HepG2 (cell line): ENCODE data around the gene UPF3A. TPM values are rescaled to one million over a fixed set of nuclear protein-coding genes. Genes with fewer than 3 reads are reported as not detected.

Source experiments
- CCAR2 ChIP-seq: fragments of 200-400 bp; formaldehyde crosslinking; optimal IDR thresholded peaks from 2 replicates; pipeline ENCODE3; 2018; ENCODE audit warnings: low read depth, mild to moderate bottlenecking, low read length, moderate library complexity
- ELF1 ChIP-seq: sonication (generic); formaldehyde crosslinking; IDR thresholded peaks from 2 replicates; pipeline ENCODE4 v1.4.0; 2020; ENCODE audit warnings: missing genetic modification reagents
- HNF1B ChIP-seq: sonication (generic); formaldehyde crosslinking; IDR thresholded peaks from 2 replicates; pipeline ENCODE4 v1.5.1; 2020; ENCODE audit warnings: mild to moderate bottlenecking, moderate library complexity, missing genetic modification reagents
- KMT2A ChIP-seq: sonication (generic); formaldehyde crosslinking; IDR thresholded peaks from 2 replicates; pipeline ENCODE4 v1.4.0; 2020; ENCODE audit warnings: missing genetic modification reagents
- NFE2 ChIP-seq: sonication (generic); formaldehyde crosslinking; IDR thresholded peaks from 2 replicates; pipeline ENCODE4 v1.4.0; 2020; ENCODE audit warnings: missing genetic modification reagents
- NRL ChIP-seq: sonication (generic); formaldehyde crosslinking; IDR thresholded peaks from 2 replicates; pipeline ENCODE4 v1.5.0; 2020; ENCODE audit warnings: missing genetic modification reagents, mild to moderate bottlenecking, moderate library complexity, borderline replicate concordance
- PAXIP1 ChIP-seq: sonication (generic); formaldehyde crosslinking; conservative IDR thresholded peaks from 2 replicates; pipeline ENCODE4 v1.4.0; 2020; ENCODE audit warnings: mild to moderate bottlenecking, missing genetic modification reagents, moderate library complexity
- PHF20 ChIP-seq: sonication (generic); formaldehyde crosslinking; IDR thresholded peaks from 2 replicates; pipeline ENCODE4 v1.5.0; 2020; ENCODE audit warnings: mild to moderate bottlenecking, missing genetic modification reagents
- POLR2A ChIP-seq, 2 experiments: IDR thresholded peaks; 2 replicates each; pipeline ENCODE4 v1.6.1; 2011; ENCODE audit warnings: low read depth in 2 of 2, low read length in 2 of 2, mild to moderate bottlenecking in 1 of 2, moderate library complexity in 1 of 2; ENCODE audit not compliant: insufficient read depth in 1 of 2
- SPEN ChIP-seq: sonication (generic); formaldehyde crosslinking; IDR thresholded peaks from 2 replicates; pipeline ENCODE4 v1.5.1; 2020; ENCODE audit warnings: low read depth, mild to moderate bottlenecking, missing genetic modification reagents
- ZEB1 ChIP-seq: IDR thresholded peaks from 2 replicates; pipeline ENCODE4 v1.6.1; 2012; ENCODE audit warnings: mild to moderate bottlenecking, low read depth, inconsistent platforms; ENCODE audit not compliant: insufficient replicate concordance
- ZNF224 ChIP-seq: sonication (generic); formaldehyde crosslinking; IDR thresholded peaks from 2 replicates; pipeline ENCODE4 v1.5.0; 2020; ENCODE audit warnings: mild to moderate bottlenecking, missing genetic modification reagents
- ZNF3 ChIP-seq: IDR thresholded peaks from 2 replicates; pipeline ENCODE4 v1.7.0; 2017; ENCODE audit warnings: inconsistent platforms
- ZNF451 ChIP-seq: sonication (generic); formaldehyde crosslinking; IDR thresholded peaks from 2 replicates; pipeline ENCODE4 v1.5.0; 2020; ENCODE audit warnings: mild to moderate bottlenecking, missing genetic modification reagents
- ZNF549 ChIP-seq: sonication (generic); formaldehyde crosslinking; IDR thresholded peaks from 2 replicates; pipeline ENCODE4 v1.5.0; 2020; ENCODE audit warnings: missing genetic modification reagents
- ZNF639 ChIP-seq: conservative IDR thresholded peaks from 2 replicates; pipeline ENCODE4 v1.6.1; 2018; ENCODE audit warnings: missing genetic modification reagents
- ZNF749 ChIP-seq: sonication (generic); formaldehyde crosslinking; IDR thresholded peaks from 2 replicates; pipeline ENCODE4 v1.8.0; 2022; ENCODE audit warnings: mild to moderate bottlenecking, missing genetic modification reagents, moderate library complexity, borderline replicate concordance
- ZSCAN29 ChIP-seq: sonication (generic); formaldehyde crosslinking; conservative IDR thresholded peaks from 2 replicates; pipeline ENCODE4 v1.4.0; 2020; ENCODE audit warnings: mild to moderate bottlenecking, missing genetic modification reagents
- polyA plus RNA-seq, 8 experiments: library from polyadenylated mRNA; depleted of rRNA in 3 of 8; stranded (reverse) in 7 of 8; unstranded in 1 of 8; fragments of >200 nt; fragmentation: Illumina TruSeq in 4 of 8; extraction: Trizol in 4 of 8; gene quantifications; 2 replicates each; pipeline versions ENCODE4 v1.2.1 to v1.2.3, GENCODE V29; 2011 to 2016; ENCODE audit warnings: low read depth in 4 of 8, missing spikeins in 1 of 8, mixed read lengths in 1 of 8; ENCODE audit not compliant: insufficient read depth in 1 of 8
- total RNA-seq, 5 experiments: library from RNA; depleted of rRNA; stranded (reverse); fragments of >200 nt; fragmentation: Illumina TruSeq; extraction: Trizol; gene quantifications; 2 replicates each; pipeline ENCODE4 v1.2.3, GENCODE V29; 2016; ENCODE audit warnings: low read depth in 1 of 5
- TF ChIP-seq, protein P1 (sequence below): sonication (generic); formaldehyde crosslinking; IDR thresholded peaks from 2 replicates; pipeline ENCODE4 v1.5.0; 2020; ENCODE audit warnings: missing genetic modification reagents
- TF ChIP-seq, protein P2 (sequence below): sonication (generic); formaldehyde crosslinking; IDR thresholded peaks from 2 replicates; pipeline ENCODE4 v1.4.0; 2020; ENCODE audit warnings: missing genetic modification reagents

Gene UPF3A
- total and polyA plus RNA-seq, 2 of the 13 experiments (the other 11 are each of a cell fraction or from before 2014, with no cell fraction given): 60.2 to 63.8 TPM

- no peak for TF ChIP-seq CCAR2
- no peak; the same call in 1 of the 2 replicates for TF ChIP-seq ZNF3 (CRISPR knock-in tag)
- peak; percentile 64; the same call in 1 of the 2 replicates for TF ChIP-seq ZNF639
- peak; percentile 75 for TF ChIP-seq ELF1
- peak; percentile 57 to 74; a peak in 3 of 4 replicates for TF ChIP-seq POLR2A (IDR thresholded peaks at IDR 0.05; ENCODE audit: insufficient read depth in 1 of 2, low read depth in 2 of 2, low read length in 2 of 2)
- peak; percentile 90 for TF ChIP-seq PHF20 (CRISPR knock-in tag)
- TF ChIP-seq ZNF549 (CRISPR knock-in tag): 0 out of 2 replicates have a peak, but pooled peaks have one; percentile 6
- TF ChIP-seq HNF1B: peak; percentile 62
- 0 out of 2 replicates have a peak, but pooled peaks have one; percentile 50 for TF ChIP-seq ZSCAN29 (CRISPR knock-in tag)
- TF ChIP-seq PAXIP1: peak; percentile 17; the same call in 1 of the 2 replicates
- TF ChIP-seq, protein P1, sequence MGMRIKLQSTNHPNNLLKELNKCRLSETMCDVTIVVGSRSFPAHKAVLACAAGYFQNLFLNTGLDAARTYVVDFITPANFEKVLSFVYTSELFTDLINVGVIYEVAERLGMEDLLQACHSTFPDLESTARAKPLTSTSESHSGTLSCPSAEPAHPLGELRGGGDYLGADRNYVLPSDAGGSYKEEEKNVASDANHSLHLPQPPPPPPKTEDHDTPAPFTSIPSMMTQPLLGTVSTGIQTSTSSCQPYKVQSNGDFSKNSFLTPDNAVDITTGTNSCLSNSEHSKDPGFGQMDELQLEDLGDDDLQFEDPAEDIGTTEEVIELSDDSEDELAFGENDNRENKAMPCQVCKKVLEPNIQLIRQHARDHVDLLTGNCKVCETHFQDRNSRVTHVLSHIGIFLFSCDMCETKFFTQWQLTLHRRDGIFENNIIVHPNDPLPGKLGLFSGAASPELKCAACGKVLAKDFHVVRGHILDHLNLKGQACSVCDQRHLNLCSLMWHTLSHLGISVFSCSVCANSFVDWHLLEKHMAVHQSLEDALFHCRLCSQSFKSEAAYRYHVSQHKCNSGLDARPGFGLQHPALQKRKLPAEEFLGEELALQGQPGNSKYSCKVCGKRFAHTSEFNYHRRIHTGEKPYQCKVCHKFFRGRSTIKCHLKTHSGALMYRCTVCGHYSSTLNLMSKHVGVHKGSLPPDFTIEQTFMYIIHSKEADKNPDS: no peak
- peak; percentile 24 for TF ChIP-seq ZEB1
- TF ChIP-seq NRL (CRISPR knock-in tag): peak; percentile 42; the same call in 1 of the 2 replicates
- no peak for TF ChIP-seq NFE2
- peak; percentile 51 for TF ChIP-seq KMT2A
- TF ChIP-seq ZNF451: peak; percentile 57
- TF ChIP-seq, protein P2, sequence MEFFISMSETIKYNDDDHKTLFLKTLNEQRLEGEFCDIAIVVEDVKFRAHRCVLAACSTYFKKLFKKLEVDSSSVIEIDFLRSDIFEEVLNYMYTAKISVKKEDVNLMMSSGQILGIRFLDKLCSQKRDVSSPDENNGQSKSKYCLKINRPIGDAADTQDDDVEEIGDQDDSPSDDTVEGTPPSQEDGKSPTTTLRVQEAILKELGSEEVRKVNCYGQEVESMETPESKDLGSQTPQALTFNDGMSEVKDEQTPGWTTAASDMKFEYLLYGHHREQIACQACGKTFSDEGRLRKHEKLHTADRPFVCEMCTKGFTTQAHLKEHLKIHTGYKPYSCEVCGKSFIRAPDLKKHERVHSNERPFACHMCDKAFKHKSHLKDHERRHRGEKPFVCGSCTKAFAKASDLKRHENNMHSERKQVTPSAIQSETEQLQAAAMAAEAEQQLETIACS (CRISPR knock-in tag): peak; percentile 89
- TF ChIP-seq ZNF224 (CRISPR knock-in tag): peak; percentile 47; the same call in 1 of the 2 replicates
- TF ChIP-seq ZNF749 (CRISPR knock-in tag): peak; percentile 55; the same call in 1 of the 2 replicates
- TF ChIP-seq SPEN (CRISPR knock-in tag): peak; percentile 89
Measured at GRCh38 chr13:114234645-114235421, 46.6 kb upstream of the UPF3A start, which contains the start of gene CDC16 (continued).
